Measurements from ENCODE around the gene LMNB1.
A peak's percentile ranks its signal among the peaks of the same experiment; 100 is the strongest.
"Not testable (repeated sequence)": the region's sequence is repeated elsewhere in the genome, so short reads cannot be mapped to it uniquely, and the experiment has no call there.

The LMNB1 gene

DNA sequence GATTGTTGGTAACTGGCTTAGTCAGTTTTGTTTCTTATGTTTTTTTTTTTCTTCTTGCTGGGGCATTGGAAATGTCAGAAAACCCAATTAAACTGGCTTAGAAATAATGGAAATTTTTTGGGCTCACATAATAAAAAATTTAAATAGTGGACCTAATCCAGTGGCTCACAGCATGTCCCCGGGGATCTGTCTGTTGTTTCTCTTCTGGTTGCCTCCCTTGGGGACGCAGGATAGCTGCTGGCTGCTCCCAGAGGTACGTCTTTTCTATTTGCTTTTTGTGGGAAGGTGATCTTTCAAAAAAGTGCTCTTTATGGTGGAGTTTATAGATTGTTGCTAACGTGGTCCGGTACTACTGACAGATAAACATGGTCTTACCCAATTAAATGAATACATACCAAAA lies 52.2 kb downstream of the LMNB1 start:
- no peak for DNase-seq

DNA sequence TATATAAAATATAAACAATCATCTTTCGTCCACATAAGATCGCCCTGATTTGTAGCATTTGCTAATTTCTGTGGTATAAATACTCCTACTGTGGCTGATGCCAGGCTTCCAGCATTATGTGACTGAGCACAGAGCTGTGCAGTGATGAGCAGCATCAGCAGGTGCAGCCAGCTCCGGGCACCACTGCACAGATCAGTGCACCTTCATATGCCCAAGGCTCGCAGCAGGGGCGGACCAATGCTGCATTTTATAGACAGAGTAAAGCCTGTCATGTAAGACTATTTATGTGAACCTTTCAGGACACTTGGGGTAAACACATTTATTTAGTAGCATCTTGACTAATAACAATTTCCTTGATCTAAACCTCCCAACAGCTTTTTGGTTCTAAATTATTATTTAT lies 53.1 kb downstream of the LMNB1 start:
- no peak for DNase-seq

DNA sequence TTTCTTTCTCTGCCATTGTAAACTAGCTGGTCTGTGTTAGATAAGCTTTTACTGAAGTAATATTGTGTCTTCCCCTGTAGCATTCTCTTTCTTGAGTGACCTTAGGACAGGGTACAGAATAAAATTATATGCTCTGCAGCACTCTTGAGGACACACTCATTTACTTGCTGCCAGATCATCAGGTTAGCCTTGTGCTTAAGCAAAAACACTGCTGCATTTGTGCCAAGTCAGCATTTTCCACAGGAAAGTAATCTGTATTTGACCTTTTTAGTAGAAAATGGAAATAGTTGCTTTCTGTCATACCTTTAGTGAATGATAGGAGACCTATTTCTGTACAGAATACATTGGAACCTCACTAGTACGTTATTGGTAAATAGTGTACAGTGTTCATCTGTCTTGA lies 54.2 kb downstream of the LMNB1 start:
- no peak for DNase-seq

DNA sequence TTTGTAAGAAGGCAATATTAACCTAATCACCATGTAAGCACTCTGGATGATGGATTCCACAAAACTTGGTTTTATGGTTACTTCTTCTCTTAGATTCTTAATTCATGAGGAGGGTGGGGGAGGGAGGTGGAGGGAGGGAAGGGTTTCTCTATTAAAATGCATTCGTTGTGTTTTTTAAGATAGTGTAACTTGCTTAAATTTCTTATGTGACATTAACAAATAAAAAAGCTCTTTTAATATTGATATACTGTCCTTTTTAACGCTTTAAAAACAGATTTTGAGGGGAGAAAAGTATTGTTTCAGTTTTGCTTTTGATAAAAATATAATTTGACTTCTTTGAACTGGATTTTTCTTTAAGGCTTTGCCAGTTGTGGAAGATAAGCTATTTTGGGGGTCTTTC lies 59.8 kb downstream of the LMNB1 start:
- no peak for DNase-seq

DNA sequence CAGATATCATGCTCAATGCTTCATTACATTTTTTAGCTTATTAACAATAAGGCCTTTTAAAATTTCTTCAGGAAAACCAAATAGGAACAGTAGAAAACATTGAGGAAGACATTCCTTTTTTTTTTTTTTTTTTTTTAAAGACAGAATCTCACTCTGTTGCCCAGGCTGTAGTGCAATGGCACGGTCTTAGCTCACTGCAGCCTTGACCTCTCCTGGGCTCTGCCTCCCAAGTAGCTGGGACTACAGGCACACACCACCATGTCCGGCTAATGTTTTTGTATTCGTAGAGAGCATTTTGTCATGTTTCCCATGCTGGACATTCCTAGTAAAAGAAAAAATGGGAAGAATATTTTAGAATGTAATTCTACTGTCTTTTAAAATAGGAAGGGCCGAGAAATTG lies 60.3 kb downstream of the LMNB1 start:
- DNase-seq: no peak

DNA sequence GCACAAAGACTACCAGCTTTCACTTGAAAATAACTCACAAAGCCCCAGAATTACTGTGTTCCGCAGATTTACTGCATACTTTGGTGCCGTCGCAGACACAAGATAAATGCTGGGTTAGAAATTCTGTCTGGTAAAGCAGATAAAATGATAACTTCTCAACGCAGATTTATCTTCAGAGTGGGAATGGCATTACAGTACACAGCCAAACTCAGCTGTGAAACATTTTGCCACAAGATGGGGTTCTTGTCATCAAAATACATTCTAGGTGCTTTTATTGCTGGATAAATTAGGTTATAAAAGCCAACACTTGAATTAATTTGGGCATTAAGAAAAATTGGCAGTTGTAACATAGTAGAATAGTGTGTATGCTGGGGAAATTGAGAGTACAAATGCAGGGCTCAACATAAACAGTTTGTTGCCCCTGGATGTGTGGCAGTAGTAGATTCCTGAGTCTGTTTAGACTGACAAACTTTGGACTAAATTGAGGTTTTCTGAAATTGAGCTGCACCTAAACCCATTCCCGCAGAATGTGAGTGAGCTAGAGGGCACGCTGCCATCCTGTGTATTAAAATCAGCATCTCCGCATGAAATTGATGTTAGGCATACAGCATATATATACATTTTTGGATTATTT lies 61.1 kb downstream of the LMNB1 start:
- DNase-seq: no peak

DNA sequence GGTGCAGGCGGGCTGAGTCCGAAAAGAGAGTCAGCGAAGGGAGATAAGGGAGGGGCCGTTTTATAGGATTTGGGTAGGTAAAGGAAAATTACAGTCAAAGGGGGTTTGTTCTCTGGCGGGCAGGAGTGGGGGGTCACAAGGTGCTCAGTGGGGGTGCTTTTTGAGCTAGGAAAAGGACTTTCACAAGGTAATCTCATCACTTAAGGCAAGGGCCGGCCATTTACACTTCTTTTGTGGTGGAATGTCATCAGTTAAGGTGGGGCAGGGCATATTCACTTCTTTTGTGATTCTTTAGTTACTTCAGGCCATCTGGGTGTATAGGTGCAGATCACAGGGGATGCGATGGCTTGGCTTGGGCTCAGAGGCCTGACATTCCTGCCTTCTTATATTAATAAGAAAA lies 62.5 kb downstream of the LMNB1 start:
- DNase-seq: not testable (repeated sequence)

DNA sequence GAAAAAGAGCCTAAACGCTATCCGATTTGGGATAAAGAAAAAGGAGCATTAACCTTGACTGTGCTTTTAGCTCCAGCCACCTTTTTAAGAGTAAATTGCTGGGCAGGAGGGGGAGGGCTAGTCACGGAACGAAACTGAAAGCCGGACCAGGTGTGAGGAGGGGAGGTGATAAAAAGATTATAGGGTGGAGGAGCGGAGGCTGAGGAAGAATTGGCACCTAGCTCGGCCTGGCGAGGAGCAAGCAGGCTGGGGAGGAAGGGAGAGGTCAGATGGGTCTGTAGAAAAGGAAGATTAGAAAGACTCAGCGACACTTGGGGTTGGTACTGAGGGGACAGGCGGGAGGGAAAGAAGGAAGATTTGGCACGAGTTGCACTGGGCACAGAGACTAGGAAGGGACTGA lies 66.4 kb downstream of the LMNB1 start:
- DNase-seq: not testable (repeated sequence)

DNA sequence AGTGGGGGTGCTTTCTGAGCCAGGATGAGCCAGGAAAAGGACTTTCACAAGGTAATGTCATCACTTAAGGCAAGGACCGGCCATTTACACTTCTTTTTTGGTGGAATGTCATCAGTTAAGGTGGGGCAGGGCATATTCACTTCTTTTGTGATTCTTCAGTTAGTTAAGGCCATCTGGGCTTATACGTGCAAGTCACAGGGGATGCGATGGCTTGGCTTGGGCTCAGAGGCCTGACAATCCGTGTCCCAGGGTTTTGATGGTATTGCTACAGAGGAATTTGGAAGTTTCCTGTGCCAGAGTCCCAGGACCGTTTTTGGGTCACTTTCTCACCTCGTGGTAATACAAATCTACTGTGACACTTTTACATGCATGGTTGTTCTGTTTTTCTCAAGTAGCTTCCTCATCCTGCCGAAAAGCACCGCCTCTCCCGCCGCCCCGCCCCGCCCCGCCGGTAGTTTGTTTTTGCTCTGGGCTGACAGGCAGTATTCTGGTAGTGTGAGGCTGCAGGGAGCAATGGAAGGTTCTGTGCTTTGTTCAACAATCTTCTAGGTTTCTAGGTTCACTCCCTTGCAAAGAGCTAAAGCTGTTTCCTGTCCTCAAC lies 68.6 kb downstream of the LMNB1 start:
- peak; percentile 52 for DNase-seq

DNA sequence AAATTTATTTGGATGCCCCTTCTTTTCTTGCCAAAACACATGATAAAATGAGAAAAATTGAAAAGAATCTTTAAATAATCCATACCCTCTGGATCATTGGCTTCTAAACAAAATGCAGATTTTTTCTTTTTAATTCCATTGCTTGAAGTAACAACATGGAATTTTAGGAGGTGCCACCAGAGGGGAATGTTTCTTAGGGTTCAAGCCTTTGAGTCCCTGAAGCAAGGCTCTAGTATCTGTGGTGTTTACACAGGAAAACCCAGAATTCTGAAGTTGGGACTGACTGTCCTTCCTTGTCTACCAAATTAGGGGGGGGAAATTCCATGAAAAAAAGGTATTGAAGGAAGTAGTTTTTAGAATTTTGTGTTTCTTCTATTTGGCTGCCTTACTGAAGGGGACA lies 69.4 kb downstream of the LMNB1 start:
- no peak for DNase-seq

DNA sequence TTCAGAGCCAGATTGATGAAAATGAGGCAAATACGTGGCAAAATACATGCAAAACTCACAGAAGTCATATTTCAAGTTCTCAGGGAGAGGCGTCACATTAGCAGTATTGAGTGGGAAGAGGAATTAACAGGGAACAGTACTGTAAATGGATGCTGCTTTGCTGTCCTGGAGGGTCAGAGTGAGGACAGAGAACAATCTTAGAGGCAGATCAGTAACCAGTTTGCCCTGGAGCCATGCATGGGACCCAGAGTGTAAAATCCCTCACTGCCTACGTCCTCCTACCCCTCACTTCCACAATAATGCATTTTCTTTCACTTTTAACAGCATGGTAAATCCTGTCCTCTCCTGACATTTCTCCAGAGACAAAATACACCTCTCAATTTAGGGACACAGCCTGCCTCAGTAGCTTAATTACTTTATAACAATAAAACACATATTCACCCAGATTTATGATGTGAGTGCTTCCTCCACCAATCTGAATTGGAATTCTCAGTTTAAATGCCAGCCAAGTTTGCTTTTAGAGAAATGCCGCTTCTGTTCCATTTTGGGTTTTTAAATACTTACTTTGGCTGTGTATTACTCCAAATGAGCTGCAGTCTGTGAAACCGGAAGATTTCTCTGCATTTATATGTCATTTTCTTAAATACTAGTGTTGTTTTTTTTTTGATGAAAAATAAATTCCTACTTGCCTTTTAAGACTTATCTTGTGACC lies 70.0 kb downstream of the LMNB1 start:
- no peak for DNase-seq

DNA sequence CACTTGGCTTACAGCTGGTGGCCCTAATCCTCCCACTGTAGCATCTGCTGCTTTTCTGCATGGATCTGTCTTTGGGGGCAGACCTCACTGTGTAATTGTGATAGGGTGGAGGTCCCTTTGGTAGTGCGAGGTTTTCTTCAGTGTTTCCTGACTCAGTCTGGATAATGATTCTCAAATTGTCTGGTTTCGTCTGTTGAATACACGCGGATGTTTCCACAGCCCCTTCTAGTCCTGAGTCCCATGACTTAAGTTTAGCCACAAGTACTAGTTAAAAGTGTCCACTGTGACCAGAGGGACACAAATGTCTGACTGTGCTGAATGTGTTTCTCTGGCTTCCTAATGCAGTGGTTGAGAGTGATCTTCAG lies 70.5 kb downstream of the LMNB1 start:
- DNase-seq: no peak

DNA sequence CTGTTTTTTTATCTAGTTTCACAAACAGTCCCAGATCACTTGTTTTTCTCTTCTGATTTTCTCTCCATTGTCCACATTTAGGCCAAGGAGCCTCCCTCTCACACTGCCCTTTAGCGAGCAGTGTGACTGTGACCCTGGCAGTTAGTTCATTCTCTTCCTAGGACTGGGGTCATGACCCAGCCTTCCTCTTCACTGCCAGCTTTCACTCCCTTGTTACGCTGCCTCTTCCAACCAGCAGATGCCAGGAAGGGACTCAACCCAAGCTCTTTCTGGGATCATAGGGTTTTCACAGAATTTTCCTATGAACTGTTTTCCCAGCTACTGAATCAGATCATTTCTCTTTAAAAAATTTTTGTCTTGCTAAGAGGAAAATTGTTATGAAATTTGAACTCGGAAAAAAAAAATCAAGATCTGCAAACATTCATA lies 70.9 kb downstream of the LMNB1 start:
- no peak for DNase-seq

DNA sequence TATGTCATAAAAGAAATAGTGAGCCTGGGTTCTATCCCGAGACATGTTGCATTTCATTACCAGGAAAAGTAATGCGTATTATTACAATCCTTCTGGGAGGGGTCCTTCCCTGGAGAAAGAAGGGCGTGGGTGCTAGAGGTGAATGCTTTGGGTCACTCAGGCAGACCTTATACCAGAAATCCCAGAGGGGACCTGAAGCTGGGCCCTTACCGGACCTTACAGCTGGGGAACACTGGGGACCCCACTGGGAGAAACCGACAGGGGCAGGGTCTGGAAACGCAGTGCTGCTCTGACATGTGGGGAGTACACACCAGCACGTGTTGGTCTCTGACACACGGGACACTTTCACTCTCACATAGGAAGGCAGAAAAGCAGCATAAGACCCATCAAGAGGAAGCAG lies 71.3 kb downstream of the LMNB1 start:
- DNase-seq: no peak

DNA sequence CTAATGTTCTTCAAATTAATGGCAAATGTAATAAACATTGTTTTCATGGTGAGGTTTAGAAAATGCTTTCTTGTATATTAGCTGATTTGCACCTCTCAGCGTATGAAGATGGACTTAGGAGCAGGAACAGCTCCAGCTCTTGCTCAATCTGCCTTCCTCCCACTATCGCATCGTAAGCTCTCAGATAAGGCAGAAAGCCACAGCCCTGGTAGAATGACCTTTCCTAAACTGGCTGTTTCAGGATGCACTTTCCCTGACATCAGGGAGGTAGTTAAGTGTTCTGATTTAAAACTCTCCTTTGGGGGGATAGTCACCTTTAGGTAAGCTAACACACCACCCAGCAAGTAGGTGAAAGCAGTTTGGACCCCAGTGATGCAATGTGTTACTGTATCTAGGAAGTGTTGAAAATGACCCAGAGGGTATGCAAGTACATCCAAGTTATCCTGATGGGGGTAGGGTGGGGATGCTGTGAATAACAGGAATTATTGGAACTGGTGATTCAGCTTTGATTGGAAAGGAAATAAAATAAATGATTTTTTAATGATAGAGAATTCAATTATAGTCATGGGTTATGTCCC lies 72.3 kb downstream of the LMNB1 start:
- DNase-seq: no peak

DNA sequence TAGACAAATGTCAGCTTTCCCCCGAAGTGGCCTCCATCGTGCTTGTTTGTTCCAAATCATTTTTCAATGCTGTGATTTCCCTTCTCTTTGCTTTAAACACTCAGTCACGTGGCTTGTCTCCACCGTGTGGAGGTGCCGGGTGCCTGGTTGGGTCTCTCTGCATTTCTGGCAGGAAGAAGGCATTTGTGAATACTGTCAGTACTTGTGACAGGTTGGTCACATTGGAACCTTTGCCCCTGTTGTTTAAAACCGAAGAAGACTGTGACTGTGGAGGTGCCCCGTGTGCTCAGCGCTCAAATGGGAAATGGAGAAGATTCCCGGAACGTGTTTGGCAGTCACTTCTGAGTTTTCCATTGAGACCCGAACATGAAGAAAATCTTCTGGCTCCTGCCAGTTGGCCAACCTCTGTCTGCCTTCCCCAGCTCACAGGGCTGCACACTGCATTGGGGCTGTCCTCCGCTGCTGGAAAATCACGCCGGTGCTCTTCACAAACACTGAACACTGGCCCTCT lies 74.6 kb downstream of the LMNB1 start:
- DNase-seq: no peak

DNA sequence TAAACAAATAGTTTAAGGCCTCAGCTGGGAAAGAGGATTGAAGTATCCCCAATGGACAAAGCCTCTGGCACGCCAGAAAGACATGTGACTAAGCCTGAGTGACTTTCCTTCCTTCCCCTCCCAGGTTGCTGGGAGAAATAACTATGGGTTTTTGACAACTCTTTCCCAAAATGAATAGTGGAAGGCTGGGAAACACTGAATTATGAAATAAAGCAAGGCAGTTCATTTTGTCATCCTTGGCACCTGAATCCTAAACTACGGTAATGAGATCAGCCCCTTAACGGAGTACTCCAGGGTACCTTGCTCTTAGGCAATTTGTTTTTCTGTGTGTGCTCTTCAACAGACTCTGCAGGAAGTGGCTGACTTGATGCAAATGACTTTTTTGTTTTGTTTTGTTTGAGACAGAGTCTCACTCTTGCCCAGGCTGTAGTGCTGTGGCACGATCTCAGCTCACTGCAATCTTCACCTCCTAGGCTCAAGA lies 75.2 kb downstream of the LMNB1 start:
- no peak for DNase-seq

DNA sequence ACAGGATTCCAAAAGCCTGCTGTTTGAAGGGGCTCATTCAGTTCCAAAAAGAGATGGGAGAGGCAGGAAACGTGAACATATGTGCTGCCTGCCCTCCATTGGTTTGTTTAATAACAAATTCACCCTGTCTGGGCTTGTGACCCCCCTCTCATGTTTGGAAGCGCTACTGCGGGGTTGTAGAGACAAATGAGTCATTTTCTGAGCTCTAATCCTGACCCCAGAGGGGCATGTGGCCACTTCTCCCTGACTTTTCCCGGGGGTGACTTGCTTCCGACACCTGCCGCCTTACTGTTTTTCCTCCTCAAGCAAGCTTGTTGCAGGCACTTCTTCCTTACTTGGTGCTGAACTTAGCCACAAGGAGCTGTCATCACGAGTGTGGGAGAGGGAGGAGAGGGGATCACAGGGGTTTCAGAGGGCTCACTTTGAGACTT lies 75.9 kb downstream of the LMNB1 start:
- no peak for DNase-seq

DNA sequence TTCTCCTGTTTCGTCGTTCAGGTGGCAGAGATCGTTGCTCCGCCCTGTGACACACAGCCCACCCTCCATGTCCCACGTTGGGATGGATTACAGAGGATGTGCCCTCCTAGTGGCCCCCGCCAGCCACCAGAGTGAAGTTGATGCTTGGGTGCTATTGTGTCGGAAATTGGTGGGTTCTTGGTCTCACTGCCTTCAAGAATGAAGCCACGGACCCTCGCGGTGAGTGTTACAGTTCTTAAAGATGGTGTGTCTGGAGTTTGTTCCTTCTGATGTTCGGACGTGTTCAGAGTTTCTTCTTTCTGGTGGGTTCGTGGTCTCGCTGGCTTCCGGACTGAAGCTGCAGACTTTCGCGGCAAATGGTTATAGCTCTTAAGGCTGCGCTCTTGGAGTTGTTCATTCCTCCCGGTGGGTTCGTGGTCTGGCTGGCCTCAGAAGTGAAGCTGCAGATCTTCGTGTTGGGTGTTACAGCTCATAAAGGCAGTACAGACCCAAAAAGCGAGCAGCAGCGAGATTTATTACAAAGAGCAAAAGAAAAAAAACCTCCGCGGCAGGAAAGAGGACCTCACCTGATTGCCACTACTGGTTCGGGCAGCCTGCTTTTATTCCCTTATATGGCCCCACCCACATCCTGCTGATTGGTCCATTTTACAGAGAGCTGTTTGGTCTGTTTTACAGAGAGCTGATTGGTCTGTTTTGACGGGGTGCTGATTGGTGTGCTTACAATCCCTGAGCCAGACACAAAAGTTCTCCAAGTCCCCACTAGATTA lies 76.8 kb downstream of the LMNB1 start:
- not testable (repeated sequence) for DNase-seq

DNA sequence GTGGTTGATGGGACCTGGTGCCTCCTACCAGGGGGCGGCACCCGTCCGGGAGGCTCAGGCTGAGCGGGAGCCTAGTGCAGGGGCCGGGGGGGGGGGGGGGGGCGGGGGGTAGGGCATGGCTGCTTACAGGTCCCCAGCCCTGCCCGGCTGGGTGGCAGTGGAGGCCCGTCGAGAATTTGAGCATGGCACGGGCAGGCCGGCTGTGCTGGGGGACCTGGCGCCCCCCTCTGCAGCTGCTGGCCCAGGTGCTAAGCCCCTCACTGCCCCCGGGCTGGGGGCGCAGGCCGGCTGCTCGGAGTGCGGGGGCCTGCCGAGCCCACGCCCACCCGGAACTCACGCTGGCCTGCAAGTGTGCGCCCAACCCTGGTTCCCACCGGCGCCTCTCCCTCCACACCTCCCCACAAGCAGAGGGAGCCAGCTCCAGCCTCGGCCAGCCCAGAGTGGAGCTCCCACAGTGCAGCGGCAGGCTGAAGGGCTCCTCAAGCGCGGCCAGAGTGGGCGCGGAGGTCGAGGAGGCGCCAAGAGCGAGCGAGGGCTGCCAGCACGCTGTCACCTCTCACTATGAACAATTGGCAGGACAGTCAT lies 77.7 kb downstream of the LMNB1 start:
- DNase-seq: no peak

DNA sequence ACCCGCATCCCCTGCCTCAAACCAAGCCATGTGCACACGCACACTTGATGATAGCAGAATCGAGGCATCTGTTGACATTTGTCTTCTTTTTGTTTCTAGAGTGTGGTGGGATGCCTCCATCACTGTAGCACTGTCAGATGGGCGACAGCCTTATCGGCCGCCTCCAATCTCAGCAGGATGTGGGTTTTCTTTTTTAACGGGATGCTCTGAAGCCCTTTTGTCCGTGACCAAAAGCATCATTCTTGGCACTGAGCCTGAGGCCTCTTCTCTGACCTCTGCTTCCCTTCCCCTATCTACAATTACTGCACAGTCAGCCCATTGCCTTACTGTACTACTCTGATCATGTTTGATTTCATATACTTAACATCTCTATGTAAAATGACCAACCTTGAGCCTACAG lies 78.3 kb downstream of the LMNB1 start:
- no peak for DNase-seq

All from activated CD4-positive, alpha-beta T cell treated with anti-CD3 and anti-CD28 coated beads for 1 hour (primary cell).